HT-29 (cell line): Measurements from ENCODE around the gene PRKG2. TPM values are rescaled to one million over a fixed set of nuclear protein-coding genes. Genes with fewer than 3 reads are reported as not detected.

Source experiments
- DNase-seq: peaks from one replicate; pipeline ENCODE4 v3.0.0-alpha.2; 2015; ENCODE audit warnings: low spot score
- total RNA-seq: library from RNA; depleted of rRNA; stranded (reverse); fragments of >200 nt; shearing (Covaris generic); gene quantifications from 2 replicates; pipeline ENCODE4 v1.2.3, GENCODE V29; 2014

The PRKG2 gene
- total RNA-seq, 1 experiment from 2014 or later = 0.76 TPM

GRCh38 chr4:81153714-81154323 is 61.2 kb downstream of the PRKG2 start:
- peak; percentile 54 for DNase-seq

DNA sequence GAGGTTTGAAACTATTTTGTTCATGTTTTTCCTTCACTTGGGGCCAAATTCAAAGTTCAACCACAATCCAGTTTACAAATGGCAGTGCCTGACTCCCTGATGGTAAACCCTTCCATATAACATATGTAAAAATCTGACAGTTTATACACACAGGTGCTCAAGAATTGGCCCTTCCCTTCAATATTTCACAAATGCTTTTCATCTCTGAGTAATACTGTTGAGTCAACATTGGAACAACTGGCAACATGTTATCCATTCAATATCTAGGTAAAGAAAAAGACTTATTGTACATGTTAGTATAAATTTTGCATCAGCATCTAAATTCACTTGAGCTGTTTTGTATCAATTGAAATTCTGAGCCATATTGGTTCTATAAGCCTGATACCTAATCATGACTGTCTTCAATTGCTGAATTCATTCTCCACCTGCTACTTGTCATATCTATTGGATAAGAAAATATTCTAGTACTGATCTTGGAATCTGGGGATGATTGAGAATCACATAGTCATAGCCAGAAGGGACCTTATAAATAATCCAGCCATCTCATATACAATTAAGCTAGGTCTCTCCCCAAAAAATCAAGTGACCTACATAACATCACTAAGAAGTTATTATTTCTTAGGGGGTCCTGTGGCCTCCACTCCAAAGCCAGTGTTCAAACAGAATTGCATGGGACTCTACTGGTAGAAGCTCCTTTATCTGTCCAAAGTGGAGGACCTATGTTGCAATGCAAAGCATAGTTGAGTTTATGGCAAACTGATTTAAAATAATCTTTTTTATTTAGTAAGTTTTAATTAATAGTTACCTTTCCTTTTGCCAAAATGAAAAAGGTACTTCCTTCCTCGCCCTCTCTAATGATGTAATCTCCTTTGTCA is 61.9 kb downstream of the PRKG2 start:
- DNase-seq = peak; percentile 23

DNA sequence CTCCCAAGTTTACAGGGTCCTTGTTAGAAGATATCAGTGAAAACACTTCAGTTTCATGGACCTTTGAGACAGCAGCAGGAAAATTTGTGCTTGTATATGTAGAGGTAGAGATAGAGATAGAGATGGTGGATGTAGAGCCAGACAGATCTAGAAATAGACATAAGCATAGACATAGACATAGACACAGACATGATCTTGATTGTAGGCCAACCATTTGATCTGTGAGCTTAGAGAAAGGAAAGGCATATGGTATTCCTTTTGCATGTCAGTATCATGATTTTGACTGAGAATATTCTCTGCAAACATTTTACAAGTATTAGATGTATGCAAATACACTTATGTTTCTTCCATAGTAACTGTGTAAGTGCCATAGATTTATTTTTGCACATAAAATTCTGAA is 65.0 kb downstream of the PRKG2 start:
- DNase-seq = no peak

DNA sequence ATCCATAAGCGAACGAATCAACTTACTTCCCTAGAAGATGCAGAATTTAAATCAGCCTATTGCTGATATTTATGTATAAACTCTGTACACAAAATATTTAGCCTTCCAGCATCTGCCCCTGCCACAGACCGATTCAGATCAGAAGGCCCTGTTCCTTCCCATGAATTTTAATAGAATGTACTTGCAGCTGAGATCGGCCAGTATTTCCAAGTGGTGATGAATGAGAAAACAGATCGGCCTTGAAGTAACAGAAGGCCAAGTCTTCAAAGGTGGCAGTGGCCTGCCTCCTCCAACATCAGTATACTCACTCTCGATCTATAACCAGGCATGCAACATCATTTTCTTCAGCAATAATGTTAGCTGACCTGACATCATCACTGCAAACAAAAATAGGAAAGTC is 66.4 kb downstream of the PRKG2 start:
- DNase-seq = no peak

DNA sequence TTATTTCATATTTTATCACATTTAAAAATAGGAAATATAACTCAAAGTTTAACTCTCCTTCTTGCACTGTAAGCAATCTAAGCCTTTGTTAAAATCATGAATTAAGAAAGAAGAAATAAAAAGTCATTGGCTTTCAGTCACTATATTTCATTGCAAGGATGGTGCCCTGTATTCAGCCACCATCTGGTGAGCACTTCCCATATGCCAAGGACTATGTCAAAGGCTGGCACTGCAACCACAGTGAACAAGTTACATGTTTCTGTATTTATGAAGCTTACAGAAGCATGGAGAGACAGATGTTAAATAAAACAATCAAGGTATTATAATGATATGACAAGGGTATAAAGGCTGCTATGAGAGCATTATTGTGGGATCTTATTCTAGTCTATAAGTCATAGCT is 68.6 kb downstream of the PRKG2 start:
- DNase-seq = no peak

DNA sequence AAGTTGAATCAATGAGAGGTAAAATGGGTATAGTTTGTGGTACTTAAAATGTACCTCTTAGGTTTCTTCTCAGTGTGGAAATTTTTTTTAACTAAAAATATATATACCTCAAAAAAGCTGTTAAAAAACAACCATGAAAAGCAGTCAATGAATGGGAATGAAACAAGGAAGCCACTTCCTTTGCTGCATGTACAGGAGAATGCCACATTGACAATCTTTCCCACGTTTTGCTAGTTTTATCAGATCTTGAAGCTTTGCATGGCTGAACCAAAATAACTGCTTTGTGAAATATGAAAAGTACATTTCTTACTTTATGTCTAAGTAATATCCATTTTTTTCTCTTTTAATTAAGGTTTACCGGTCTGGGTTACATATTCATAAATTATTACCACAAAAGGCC is 71.8 kb downstream of the PRKG2 start:
- DNase-seq = no peak

- no peak for DNase-seq
Observed at GRCh38 chr4:81142744-81143143, 72.3 kb downstream of the PRKG2 start.

- DNase-seq = no peak
Observed at GRCh38 chr4:81137894-81138293, 77.1 kb downstream of the PRKG2 start.

DNA sequence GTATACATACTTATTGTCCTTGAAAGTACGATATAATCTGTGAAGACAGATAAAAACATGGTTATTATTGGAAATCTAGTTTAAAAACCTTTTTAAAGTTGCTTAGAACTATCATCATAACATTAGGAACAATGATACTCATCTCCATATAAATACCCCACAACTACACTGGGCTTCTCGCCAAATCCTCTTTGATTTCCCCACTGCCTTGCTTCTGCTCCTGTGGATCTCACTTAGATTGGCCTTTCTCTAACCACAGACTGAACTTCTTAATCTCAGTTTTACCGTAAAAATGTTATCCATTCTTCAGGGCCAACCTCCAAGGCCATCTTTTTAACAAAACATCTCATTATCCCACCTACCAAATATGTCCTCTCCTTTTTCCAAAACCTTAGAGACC is 77.6 kb downstream of the PRKG2 start:
- DNase-seq = no peak

- no peak for DNase-seq
Observed at GRCh38 chr4:81136161-81136905, 78.7 kb downstream of the PRKG2 start.

GRCh38 chr4:81135501-81135900 is 79.5 kb downstream of the PRKG2 start:
- peak; percentile 16 for DNase-seq

DNA sequence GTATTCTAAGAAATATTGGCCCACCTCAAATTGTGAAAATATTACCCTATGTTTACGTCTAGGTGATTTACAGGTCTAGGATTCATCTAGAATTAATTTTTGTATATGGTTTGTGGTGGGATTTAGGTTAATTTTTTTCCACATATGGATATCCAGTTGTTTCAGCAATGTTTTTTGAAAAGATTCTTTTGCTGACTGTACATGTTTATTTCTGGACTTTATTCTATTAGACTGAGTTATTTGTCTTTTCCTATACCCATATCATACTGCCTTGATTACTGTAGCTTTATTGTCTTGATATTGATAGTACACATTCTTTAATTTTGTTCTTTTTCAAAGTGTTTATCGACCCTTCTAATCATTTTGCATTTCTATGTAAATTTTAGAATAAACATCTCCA is 83.5 kb downstream of the PRKG2 start:
- DNase-seq = no peak

GRCh38 chr4:81131066-81131465 is 84.0 kb downstream of the PRKG2 start:
- no peak for DNase-seq

DNA sequence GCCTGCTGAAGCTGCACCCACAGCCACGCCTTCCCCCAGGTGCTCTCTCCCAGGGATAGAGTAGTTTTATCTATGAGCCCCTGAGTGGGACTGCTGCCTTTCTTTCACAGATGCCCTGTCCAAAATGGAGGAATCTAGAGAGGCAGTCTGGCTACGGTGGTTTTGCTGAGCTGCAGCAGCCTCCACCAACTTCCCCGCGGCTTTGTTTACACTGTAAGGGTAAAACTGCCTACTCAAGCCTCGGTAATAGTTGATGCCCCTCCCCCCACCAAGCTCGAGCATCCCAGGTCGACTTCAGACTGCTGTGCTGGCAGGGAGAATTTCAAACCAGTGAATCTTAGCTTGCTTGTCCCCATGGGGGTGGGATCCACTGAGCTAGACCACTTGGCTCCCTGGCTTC is 84.5 kb downstream of the PRKG2 start:
- DNase-seq = no peak

DNA sequence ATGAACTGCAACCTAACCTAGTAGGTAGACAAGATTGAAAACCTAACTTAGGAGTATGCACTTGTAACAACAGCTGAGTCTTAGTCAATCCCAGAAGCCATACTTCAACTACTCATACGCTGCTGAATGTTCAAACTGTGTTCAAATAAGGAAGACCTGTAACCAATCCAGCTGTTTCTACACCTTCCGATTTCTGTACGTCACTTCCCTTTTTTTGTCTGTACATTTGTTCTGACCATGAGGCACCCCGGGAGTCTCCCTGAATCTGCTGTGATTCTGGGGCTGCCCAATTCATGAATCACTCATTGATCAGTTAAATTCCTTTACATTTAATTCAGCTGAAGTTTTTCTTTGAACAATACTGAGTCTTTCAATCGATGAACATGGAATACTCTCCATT is 95.0 kb downstream of the PRKG2 start:
- no peak for DNase-seq

GRCh38 chr4:81118086-81118485 is 96.9 kb downstream of the PRKG2 start:
- DNase-seq = no peak

- DNase-seq = no peak
Observed at GRCh38 chr4:81116566-81116965, 98.5 kb downstream of the PRKG2 start.

GRCh38 chr4:81113024-81113423 is 102.0 kb downstream of the PRKG2 start:
- no peak for DNase-seq

DNA sequence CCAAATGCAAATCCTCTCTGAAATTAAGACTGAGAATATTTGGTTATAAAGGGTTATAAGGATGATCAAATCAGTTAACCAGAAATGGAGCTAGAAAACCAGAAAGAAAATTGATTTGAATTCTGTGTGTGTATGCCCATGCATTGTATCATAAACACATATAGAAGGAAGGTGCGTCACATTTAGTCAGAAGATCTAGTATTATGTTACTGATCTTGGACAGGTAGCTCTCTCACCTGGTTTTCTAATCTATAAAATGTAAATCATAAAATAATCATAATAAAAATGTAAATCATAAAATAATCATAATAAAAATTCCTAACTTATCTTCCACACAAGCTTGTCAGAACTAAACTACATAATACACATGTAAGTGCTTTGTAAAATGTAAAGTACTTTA is 105.7 kb downstream of the PRKG2 start:
- DNase-seq = no peak

DNA sequence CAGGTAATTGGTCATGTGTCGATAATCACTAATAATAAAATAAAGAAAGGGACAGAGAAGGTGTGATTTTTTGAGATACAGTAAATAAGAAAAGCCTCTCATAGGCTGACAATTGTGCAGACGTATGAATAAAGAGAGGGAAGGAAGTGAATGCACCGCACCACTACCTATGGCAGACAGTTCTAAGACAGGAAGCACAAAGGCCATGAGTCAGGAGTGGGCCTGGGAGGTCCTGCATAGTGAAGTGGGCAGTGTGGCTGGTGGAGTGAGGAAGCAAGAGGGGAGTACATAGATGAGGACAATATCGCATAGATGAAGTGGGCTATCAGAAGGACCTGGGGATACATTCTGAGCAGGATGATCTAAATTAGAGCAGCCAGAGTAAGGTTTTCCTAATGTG is 108.9 kb downstream of the PRKG2 start:
- no peak for DNase-seq

GRCh38 chr4:81102107-81102506 is 112.9 kb downstream of the PRKG2 start:
- DNase-seq = no peak

GRCh38 chr4:81096566-81096965 is 118.5 kb downstream of the PRKG2 start:
- no peak for DNase-seq

GRCh38 chr4:81095389-81095788 is 119.6 kb downstream of the PRKG2 start:
- no peak for DNase-seq
